Measurements from ENCODE around the gene ESR1.
"Not testable (repeated sequence)": the region's sequence is repeated elsewhere in the genome, so short reads cannot be mapped to it uniquely, and the experiment has no call there.

ESR1 gene

DNA sequence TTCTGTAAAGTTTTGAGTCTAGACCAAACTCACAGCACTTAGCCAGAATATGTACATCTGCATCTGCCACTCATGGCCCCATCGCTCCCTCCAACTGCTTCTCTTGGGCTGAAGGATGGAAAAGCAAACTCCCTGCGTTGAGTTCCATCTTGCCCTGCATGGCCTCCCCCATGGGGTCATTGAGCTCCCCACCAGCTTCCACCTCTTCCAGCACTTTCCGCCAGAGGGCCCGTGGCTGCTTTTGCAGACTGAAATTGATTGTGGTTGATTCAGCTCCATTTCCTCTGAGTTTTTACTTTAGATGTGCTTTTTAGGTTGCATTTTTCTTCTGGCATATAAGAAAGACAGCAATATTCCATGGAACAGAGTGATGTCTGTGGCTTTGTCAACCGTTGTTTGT is 263.1 kb downstream of the ESR1 start:
- H3K9ac ChIP-seq (ENCODE audit: low read depth, low read length, poor library complexity) = no peak overlapping the region
- H3K4me3 ChIP-seq (ENCODE audit: low read length in 2 of 2) = no peak overlapping the region
- H3K27me3 ChIP-seq (ENCODE audit: control insufficient read depth in 3 of 3, insufficient read depth in 3 of 3, low read depth in 1 of 3, low read length in 3 of 3) = no peaks in the 10 kb centered on the region
- H3K4me2 ChIP-seq (ENCODE audit: insufficient read depth, low read length, poor library complexity, severe bottlenecking) = no peak overlapping the region
- H2AK5ac ChIP-seq (ENCODE audit: low read depth, low read length) = no peak overlapping the region
- no peak overlapping the region for H2BK12ac ChIP-seq (ENCODE audit: low read length)
- H3K4ac ChIP-seq (ENCODE audit: low read length) = no peak overlapping the region
- no peak overlapping the region for H3K27ac ChIP-seq (replicated peaks; ENCODE audit: low read length)
- H2AFZ ChIP-seq (ENCODE audit: low read length) = no peak overlapping the region
- no peak overlapping the region for H4K8ac ChIP-seq (ENCODE audit: low read depth, low read length)
- H3K79me1 ChIP-seq (ENCODE audit: low read depth, low read length) = no peaks in the 10 kb centered on the region
- H2BK15ac ChIP-seq (ENCODE audit: low read length) = no peak overlapping the region
- H3K9me3 ChIP-seq (replicated peaks in 1 of 2; ENCODE audit: control insufficient read depth in 2 of 2, insufficient read depth in 1 of 2, low read depth in 1 of 2, low read length in 2 of 2) = no peaks in the 10 kb centered on the region
- DNase-seq (ENCODE audit: low spot score) = no peak
- H4K91ac ChIP-seq (ENCODE audit: low read depth, low read length, poor library complexity) = no peak overlapping the region
- no peaks in the 10 kb centered on the region for H3K36me3 ChIP-seq (replicated peaks in 1 of 2; ENCODE audit: control insufficient read depth in 2 of 2, insufficient read depth in 2 of 2, low read length in 2 of 2)
- H3K14ac ChIP-seq (ENCODE audit: low read length) = no peak overlapping the region
- no peak overlapping the region for H2BK5ac ChIP-seq (ENCODE audit: low read length)
- no CpG with 5 or more reads among the region's 5 CpGs for WGBS, 2 donors (ENCODE audit: extremely low coverage in 2 of 2, insufficient read length in 2 of 2, insufficient replicate concordance in 1 of 2)
- no peak overlapping the region for H3K23ac ChIP-seq (ENCODE audit: low read depth, low read length, poor library complexity)
- no peaks in the 10 kb centered on the region for H3K4me1 ChIP-seq (ENCODE audit: control insufficient read depth in 2 of 2, insufficient read depth in 1 of 2, low read depth in 1 of 2, low read length in 2 of 2)
- H3K18ac ChIP-seq (ENCODE audit: low read length) = no peak overlapping the region
- no peak overlapping the region for H2BK120ac ChIP-seq (ENCODE audit: low read depth, low read length)

DNA sequence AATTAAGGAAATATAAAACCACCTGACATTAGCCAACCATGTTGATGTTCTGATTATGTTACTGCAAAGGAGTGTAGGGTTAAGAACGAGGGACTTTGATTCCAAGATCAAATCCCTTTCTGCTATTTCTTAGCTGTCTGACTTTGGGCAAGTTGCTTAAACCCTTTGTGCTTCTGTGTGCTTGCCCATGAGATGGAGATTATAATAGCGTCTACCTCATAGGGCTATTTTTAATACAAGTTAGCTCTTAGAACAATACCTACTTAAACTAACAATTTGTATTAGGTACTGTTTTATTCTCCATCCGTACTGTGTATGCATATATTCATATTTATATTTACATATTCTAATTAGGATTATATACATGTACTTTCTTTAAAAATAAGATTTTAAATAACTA is 263.8 kb downstream of the ESR1 start:
- no CpG with 5 or more reads among the region's 3 CpGs for WGBS, 2 donors (ENCODE audit: extremely low coverage in 2 of 2, insufficient read length in 2 of 2, insufficient replicate concordance in 1 of 2)
- Histone ChIP-seq H3K4me1 (ENCODE audit: control insufficient read depth in 2 of 2, insufficient read depth in 1 of 2, low read depth in 1 of 2, low read length in 2 of 2) (no peaks in the 10 kb centered on the region), H3K9ac (ENCODE audit: low read depth, low read length, poor library complexity) (no peak overlapping the region), H3K36me3 (replicated peaks in 1 of 2; ENCODE audit: control insufficient read depth in 2 of 2, insufficient read depth in 2 of 2, low read length in 2 of 2) (no peaks in the 10 kb centered on the region), H2BK15ac (ENCODE audit: low read length) (no peak overlapping the region), H3K79me1 (ENCODE audit: low read depth, low read length) (no peaks in the 10 kb centered on the region), H2BK120ac (ENCODE audit: low read depth, low read length) (no peak overlapping the region), H3K4ac (ENCODE audit: low read length) (no peak overlapping the region), H2BK5ac (ENCODE audit: low read length) (no peak overlapping the region), H3K27me3 (ENCODE audit: control insufficient read depth in 3 of 3, insufficient read depth in 3 of 3, low read depth in 1 of 3, low read length in 3 of 3) (no peaks in the 10 kb centered on the region), H4K8ac (ENCODE audit: low read depth, low read length) (no peak overlapping the region), H3K4me2 (ENCODE audit: insufficient read depth, low read length, poor library complexity, severe bottlenecking) (no peak overlapping the region), H3K23ac (ENCODE audit: low read depth, low read length, poor library complexity) (no peak overlapping the region), H3K4me3 (ENCODE audit: low read length in 2 of 2) (no peak overlapping the region), H2AK5ac (ENCODE audit: low read depth, low read length) (no peak overlapping the region), H3K18ac (ENCODE audit: low read length) (no peak overlapping the region), H2AFZ (ENCODE audit: low read length) (no peak overlapping the region), H4K91ac (ENCODE audit: low read depth, low read length, poor library complexity) (no peak overlapping the region), H3K27ac (replicated peaks; ENCODE audit: low read length) (no peak overlapping the region), H2BK12ac (ENCODE audit: low read length) (no peak overlapping the region), H3K14ac (ENCODE audit: low read length) (no peak overlapping the region), H3K9me3 (replicated peaks in 1 of 2; ENCODE audit: control insufficient read depth in 2 of 2, insufficient read depth in 1 of 2, low read depth in 1 of 2, low read length in 2 of 2) (no peaks in the 10 kb centered on the region)
- no peak for DNase-seq (ENCODE audit: low spot score)

DNA sequence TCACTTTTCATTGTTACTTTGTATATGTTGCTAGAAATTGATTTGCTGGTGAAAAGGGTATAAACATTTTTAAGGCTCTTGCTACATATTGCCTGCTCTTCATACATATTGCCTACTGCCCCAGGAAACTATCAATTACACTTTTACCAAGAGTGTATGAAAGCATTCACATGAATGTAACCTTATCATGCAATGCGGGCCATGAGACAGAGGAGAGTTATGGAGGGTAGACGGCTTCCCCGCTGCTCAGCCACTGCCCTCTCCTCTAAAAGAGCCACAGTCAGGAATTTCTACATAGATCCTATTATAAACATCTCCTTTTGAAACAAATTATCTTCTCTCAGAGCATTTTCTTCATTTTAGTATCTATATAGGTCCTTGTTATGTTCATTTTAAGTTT is 264.4 kb downstream of the ESR1 start:
- WGBS, 2 donors (ENCODE audit: extremely low coverage in 2 of 2, insufficient read length in 2 of 2, insufficient replicate concordance in 1 of 2) = no CpG with 5 or more reads among the region's 3 CpGs
- H2AK5ac ChIP-seq (ENCODE audit: low read depth, low read length) = no peak overlapping the region
- no peak overlapping the region for H4K8ac ChIP-seq (ENCODE audit: low read depth, low read length)
- no peak overlapping the region for H3K4me2 ChIP-seq (ENCODE audit: insufficient read depth, low read length, poor library complexity, severe bottlenecking)
- no peak overlapping the region for H2BK5ac ChIP-seq (ENCODE audit: low read length)
- no peak for DNase-seq (ENCODE audit: low spot score)
- no peak overlapping the region for H3K27ac ChIP-seq (replicated peaks; ENCODE audit: low read length)
- no peak overlapping the region for H3K9ac ChIP-seq (ENCODE audit: low read depth, low read length, poor library complexity)
- no peaks in the 10 kb centered on the region for H3K27me3 ChIP-seq (ENCODE audit: control insufficient read depth in 3 of 3, insufficient read depth in 3 of 3, low read depth in 1 of 3, low read length in 3 of 3)
- H3K9me3 ChIP-seq (replicated peaks in 1 of 2; ENCODE audit: control insufficient read depth in 2 of 2, insufficient read depth in 1 of 2, low read depth in 1 of 2, low read length in 2 of 2) = no peaks in the 10 kb centered on the region
- no peak overlapping the region for H3K23ac ChIP-seq (ENCODE audit: low read depth, low read length, poor library complexity)
- H3K4ac ChIP-seq (ENCODE audit: low read length) = no peak overlapping the region
- H3K4me1 ChIP-seq (ENCODE audit: control insufficient read depth in 2 of 2, insufficient read depth in 1 of 2, low read depth in 1 of 2, low read length in 2 of 2) = no peaks in the 10 kb centered on the region
- H3K79me1 ChIP-seq (ENCODE audit: low read depth, low read length) = no peaks in the 10 kb centered on the region
- no peak overlapping the region for H2BK12ac ChIP-seq (ENCODE audit: low read length)
- no peaks in the 10 kb centered on the region for H3K36me3 ChIP-seq (replicated peaks in 1 of 2; ENCODE audit: control insufficient read depth in 2 of 2, insufficient read depth in 2 of 2, low read length in 2 of 2)
- H4K91ac ChIP-seq (ENCODE audit: low read depth, low read length, poor library complexity) = no peak overlapping the region
- H3K4me3 ChIP-seq (ENCODE audit: low read length in 2 of 2) = no peak overlapping the region
- H2BK120ac ChIP-seq (ENCODE audit: low read depth, low read length) = no peak overlapping the region
- H3K14ac ChIP-seq (ENCODE audit: low read length) = no peak overlapping the region
- H3K18ac ChIP-seq (ENCODE audit: low read length) = no peak overlapping the region
- no peak overlapping the region for H2BK15ac ChIP-seq (ENCODE audit: low read length)
- H2AFZ ChIP-seq (ENCODE audit: low read length) = no peak overlapping the region

- not testable (repeated sequence) for H3K4me3 ChIP-seq (ENCODE audit: low read length in 2 of 2); H3K79me1 ChIP-seq (ENCODE audit: low read depth, low read length); H2AK5ac ChIP-seq (ENCODE audit: low read depth, low read length); H2BK120ac ChIP-seq (ENCODE audit: low read depth, low read length); H3K4ac ChIP-seq (ENCODE audit: low read length); H3K4me1 ChIP-seq (ENCODE audit: control insufficient read depth in 2 of 2, insufficient read depth in 1 of 2, low read depth in 1 of 2, low read length in 2 of 2); H3K27ac ChIP-seq (replicated peaks; ENCODE audit: low read length); H3K9ac ChIP-seq (ENCODE audit: low read depth, low read length, poor library complexity); H2BK12ac ChIP-seq (ENCODE audit: low read length); H4K91ac ChIP-seq (ENCODE audit: low read depth, low read length, poor library complexity); H3K23ac ChIP-seq (ENCODE audit: low read depth, low read length, poor library complexity); H2BK5ac ChIP-seq (ENCODE audit: low read length); H3K18ac ChIP-seq (ENCODE audit: low read length); H3K36me3 ChIP-seq (replicated peaks in 1 of 2; ENCODE audit: control insufficient read depth in 2 of 2, insufficient read depth in 2 of 2, low read length in 2 of 2); H3K9me3 ChIP-seq (replicated peaks in 1 of 2; ENCODE audit: control insufficient read depth in 2 of 2, insufficient read depth in 1 of 2, low read depth in 1 of 2, low read length in 2 of 2); DNase-seq (ENCODE audit: low spot score); H4K8ac ChIP-seq (ENCODE audit: low read depth, low read length); H2BK15ac ChIP-seq (ENCODE audit: low read length); H3K14ac ChIP-seq (ENCODE audit: low read length); H3K27me3 ChIP-seq (ENCODE audit: control insufficient read depth in 3 of 3, insufficient read depth in 3 of 3, low read depth in 1 of 3, low read length in 3 of 3); H3K4me2 ChIP-seq (ENCODE audit: insufficient read depth, low read length, poor library complexity, severe bottlenecking); H2AFZ ChIP-seq (ENCODE audit: low read length)
- no CpG with 5 or more reads among the region's 3 CpGs for WGBS, 2 donors (ENCODE audit: extremely low coverage in 2 of 2, insufficient read length in 2 of 2, insufficient replicate concordance in 1 of 2)
Measured at GRCh38 chr6:152076242-152076641, 268.8 kb downstream of the ESR1 start.

Measured in neuronal stem cell (in vitro differentiated cells).